ENCODE results near the gene ADAMTSL2. TPM values are rescaled to one million over a fixed set of nuclear protein-coding genes. Genes with fewer than 3 reads are reported as not detected.

ADAMTSL2 gene
- polyA plus RNA-seq, 1 experiment, result not detected

GRCh38 chr9:133518706-133519449, 15.6 kb upstream of the ADAMTSL2 start:
- no peaks in the 10 kb centered on the region for H3K36me3 ChIP-seq (ENCODE audit: control insufficient read depth, insufficient read depth, low read length)
- DNase-seq (ENCODE audit: low read depth), result no peak
- ChIA-PET POLR2A (no interaction called here), CTCF (interaction anchor here (0.9 kb wide), 1 partner anchor 476 kb away, joined by 3 read pairs; no protein-coding TSS in a partner anchor)
- H3K27me3 ChIP-seq (ENCODE audit: control insufficient read depth, insufficient read depth, low read length), result no peaks in the 10 kb centered on the region; the same call in none of the 2 replicates
- TF ChIP-seq, protein P1, sequence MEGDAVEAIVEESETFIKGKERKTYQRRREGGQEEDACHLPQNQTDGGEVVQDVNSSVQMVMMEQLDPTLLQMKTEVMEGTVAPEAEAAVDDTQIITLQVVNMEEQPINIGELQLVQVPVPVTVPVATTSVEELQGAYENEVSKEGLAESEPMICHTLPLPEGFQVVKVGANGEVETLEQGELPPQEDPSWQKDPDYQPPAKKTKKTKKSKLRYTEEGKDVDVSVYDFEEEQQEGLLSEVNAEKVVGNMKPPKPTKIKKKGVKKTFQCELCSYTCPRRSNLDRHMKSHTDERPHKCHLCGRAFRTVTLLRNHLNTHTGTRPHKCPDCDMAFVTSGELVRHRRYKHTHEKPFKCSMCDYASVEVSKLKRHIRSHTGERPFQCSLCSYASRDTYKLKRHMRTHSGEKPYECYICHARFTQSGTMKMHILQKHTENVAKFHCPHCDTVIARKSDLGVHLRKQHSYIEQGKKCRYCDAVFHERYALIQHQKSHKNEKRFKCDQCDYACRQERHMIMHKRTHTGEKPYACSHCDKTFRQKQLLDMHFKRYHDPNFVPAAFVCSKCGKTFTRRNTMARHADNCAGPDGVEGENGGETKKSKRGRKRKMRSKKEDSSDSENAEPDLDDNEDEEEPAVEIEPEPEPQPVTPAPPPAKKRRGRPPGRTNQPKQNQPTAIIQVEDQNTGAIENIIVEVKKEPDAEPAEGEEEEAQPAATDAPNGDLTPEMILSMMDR (IDR thresholded peaks at IDR 0.05; ENCODE audit: insufficient read depth, low read depth, low read length), result no peak
- H3K4me3 ChIP-seq (ENCODE audit: low read depth, low read length), result no peak overlapping the region

- POLR2A ChIA-PET, result no interaction called here
- CTCF ChIA-PET, result no interaction called here
- TF ChIP-seq, protein P1 (IDR thresholded peaks at IDR 0.05; ENCODE audit: insufficient read depth, low read depth, low read length), result no peak
- DNase-seq (ENCODE audit: low read depth), result no peak
- H3K36me3 ChIP-seq (ENCODE audit: control insufficient read depth, insufficient read depth, low read length), result no peaks in the 10 kb centered on the region
- H3K4me3 ChIP-seq (ENCODE audit: low read depth, low read length), result no peak overlapping the region
- H3K27me3 ChIP-seq (ENCODE audit: control insufficient read depth, insufficient read depth, low read length), result peaks cover 1% of the 10 kb centered on the region
These were observed 14.8 kb upstream of the ADAMTSL2 start for GRCh38 chr9:133519693-133520092.

DNA sequence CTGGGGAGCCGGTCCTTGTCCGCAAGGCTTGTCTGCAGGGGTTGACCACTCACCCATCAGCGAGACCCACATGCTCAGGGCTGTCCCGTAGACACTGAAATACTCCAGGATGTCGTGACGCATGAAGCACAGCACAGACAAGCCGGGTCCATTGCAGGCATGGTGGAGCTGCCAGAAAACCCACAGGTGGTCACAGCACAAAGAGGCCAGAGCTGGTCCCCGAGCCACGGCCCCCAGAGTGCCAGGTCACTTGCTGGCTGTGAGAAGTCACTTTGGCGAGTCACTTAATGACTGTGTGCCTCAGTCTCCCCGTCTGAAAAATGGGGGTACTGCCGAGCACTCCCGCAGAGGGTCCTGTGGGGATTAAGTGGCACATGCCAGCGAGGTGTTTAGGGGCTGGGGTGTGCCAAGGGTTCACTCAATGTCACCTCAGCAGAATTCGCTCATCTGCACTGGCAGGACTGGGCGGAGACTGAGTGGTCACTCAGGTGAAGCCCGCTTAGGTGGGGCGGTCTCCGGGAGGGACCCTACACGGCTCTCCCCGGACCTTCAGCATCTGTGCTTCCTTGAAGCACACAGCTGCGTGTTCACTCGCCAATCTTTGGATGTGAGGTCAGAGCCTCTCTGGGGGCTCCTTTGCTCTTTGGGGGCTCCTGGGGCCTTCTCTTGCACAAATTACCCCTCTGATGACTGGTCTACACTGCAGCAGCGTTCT, 14.2 kb upstream of the ADAMTSL2 start:
- TF ChIP-seq, protein P1 (IDR thresholded peaks at IDR 0.05; ENCODE audit: insufficient read depth, low read depth, low read length), result no peak
- peaks cover 1% of the 10 kb centered on the region for H3K27me3 ChIP-seq (ENCODE audit: control insufficient read depth, insufficient read depth, low read length)
- ChIA-PET POLR2A (no interaction called here), CTCF (no interaction called here)
- H3K36me3 ChIP-seq (ENCODE audit: control insufficient read depth, insufficient read depth, low read length), result no peaks in the 10 kb centered on the region
- H3K4me3 ChIP-seq (ENCODE audit: low read depth, low read length), result no peak overlapping the region
- DNase-seq (ENCODE audit: low read depth), result no peak

GRCh38 chr9:133521122-133522072, 13.1 kb upstream of the ADAMTSL2 start:
- TF ChIP-seq, protein P1 (IDR thresholded peaks at IDR 0.05; ENCODE audit: insufficient read depth, low read depth, low read length), result no peak
- DNase-seq (ENCODE audit: low read depth), result no peak
- POLR2A ChIA-PET, result no interaction called here
- CTCF ChIA-PET, result no interaction called here
- no peak overlapping the region for H3K4me3 ChIP-seq (ENCODE audit: low read depth, low read length)
- peaks cover 1% of the 10 kb centered on the region for H3K27me3 ChIP-seq (ENCODE audit: control insufficient read depth, insufficient read depth, low read length)
- H3K36me3 ChIP-seq (ENCODE audit: control insufficient read depth, insufficient read depth, low read length), result no peaks in the 10 kb centered on the region

Measured in BJ (cell line).